Measurements from ENCODE around the gene ZDHHC4.

ZDHHC4 gene

DNA sequence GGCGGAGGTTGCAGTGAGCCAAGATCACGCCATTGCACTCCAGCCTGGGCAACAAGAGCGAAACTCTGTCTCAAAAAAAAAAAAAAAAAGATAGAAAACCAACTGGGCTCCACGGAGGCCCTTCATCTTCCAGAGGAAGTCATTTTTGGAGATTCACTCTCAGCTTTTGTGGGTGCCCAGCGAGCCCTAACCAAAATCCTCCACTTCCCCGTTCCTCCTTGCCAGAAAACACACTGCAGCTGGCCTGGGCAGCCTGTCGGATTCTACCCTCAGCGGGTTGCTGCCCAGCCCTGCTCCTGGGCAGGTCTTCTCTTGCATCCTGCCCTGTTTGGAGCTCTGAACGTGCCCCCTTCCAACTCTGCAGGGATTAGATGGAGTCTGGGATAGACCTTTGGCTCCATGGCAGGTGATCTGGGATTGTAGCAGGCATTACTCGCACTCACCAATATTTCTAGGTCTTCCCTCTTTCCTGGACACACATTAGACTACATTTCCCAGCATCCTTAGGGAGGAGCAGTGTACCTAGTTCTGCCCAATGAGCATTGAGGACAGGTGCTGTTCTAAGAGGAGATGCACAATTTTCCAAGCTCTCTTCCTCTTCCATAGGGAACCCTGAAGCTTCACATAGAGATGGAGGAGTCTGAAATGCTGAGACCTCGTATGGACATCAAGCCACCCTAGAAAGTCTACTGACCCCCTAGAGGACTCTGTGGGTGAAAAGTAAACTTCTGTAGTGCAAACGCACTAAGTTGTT is 30.6 kb upstream of the ZDHHC4 start:
- Histone ChIP-seq H3K27me3 (ENCODE audit: control insufficient read depth, insufficient read depth, low read length) (no peaks in the 10 kb centered on the region), H3K9me3 (ENCODE audit: control insufficient read depth, insufficient read depth, low read length) (no peaks in the 10 kb centered on the region), H3K4me1 (ENCODE audit: control insufficient read depth, insufficient read depth, low read length) (no peaks in the 10 kb centered on the region), H3K36me3 (ENCODE audit: control insufficient read depth, insufficient read depth, low read length) (no peaks in the 10 kb centered on the region), H3K9ac (ENCODE audit: low read depth, low read length) (no peak overlapping the region), H3K4me3 (ENCODE audit: low read depth, low read length) (no peak overlapping the region)

DNA sequence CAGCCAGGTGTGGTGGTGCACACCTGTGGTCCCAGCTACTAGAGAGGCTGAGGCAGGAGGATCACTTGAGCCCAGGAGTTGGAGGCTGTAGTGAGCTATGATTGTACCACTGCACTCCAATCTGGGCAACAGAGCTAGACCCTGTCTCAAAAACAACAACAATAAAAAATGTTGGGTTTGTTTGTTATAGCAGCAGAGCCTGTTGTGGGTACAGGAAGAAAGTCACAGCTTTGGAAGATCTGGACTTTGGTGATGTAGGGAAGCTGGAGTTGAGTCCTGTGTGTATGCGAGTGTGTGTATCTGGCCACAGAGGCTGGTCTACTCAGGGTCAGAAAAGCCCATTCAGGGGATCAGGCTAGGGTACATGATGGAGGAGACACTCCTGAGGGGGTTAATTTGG is 29.9 kb upstream of the ZDHHC4 start:
- Histone ChIP-seq H3K36me3 (ENCODE audit: control insufficient read depth, insufficient read depth, low read length) (no peaks in the 10 kb centered on the region), H3K4me3 (ENCODE audit: low read depth, low read length) (no peak overlapping the region), H3K9me3 (ENCODE audit: control insufficient read depth, insufficient read depth, low read length) (no peaks in the 10 kb centered on the region), H3K9ac (ENCODE audit: low read depth, low read length) (no peak overlapping the region), H3K27me3 (ENCODE audit: control insufficient read depth, insufficient read depth, low read length) (no peaks in the 10 kb centered on the region), H3K4me1 (ENCODE audit: control insufficient read depth, insufficient read depth, low read length) (no peaks in the 10 kb centered on the region)

DNA sequence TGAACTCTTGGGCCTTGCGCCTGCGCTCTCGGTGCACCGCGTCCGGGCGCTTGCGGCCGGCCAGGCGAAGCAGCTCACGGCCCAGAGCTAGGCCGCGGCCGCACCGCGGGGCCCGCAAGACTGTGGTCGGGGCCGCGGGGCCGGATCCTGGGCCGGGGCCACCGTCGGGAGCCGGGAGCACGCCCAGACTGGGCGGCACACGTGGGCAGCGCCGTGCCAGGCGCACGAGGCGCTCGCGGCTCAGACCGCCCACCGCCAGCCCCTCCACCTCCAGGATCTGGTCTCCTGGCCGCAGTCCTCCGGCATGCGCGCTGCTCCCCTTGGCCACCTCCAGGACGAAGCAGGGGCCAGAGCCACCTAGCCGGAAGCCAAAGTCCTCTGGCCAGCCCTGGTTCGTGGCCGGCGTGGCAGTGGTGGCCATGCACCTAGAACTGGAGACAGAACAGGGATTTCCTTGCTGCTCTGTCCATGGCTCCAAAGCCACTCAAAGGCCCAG is 26.2 kb upstream of the ZDHHC4 start, which contains the start of gene GRID2IP:
TSS of gene GRID2IP (minus strand) at position 446 of the 496 bp plus-strand sequence. CDS start at position 421, 25 bp downstream.
- Histone ChIP-seq H3K9me3 (ENCODE audit: control insufficient read depth, insufficient read depth, low read length) (no peaks in the 10 kb centered on the region), H3K36me3 (ENCODE audit: control insufficient read depth, insufficient read depth, low read length) (no peaks in the 10 kb centered on the region), H3K9ac (ENCODE audit: low read depth, low read length) (no peak within 1 kb of the TSS), H3K4me3 (ENCODE audit: low read depth, low read length) (no peak within 1 kb of the TSS), H3K27me3 (ENCODE audit: control insufficient read depth, insufficient read depth, low read length) (no peaks in the 10 kb centered on the region), H3K4me1 (ENCODE audit: control insufficient read depth, insufficient read depth, low read length) (no peaks in the 10 kb centered on the region)

- Histone ChIP-seq H3K4me1 (ENCODE audit: control insufficient read depth, insufficient read depth, low read length) (no peaks in the 10 kb centered on the region), H3K36me3 (ENCODE audit: control insufficient read depth, insufficient read depth, low read length) (no peaks in the 10 kb centered on the region), H3K9me3 (ENCODE audit: control insufficient read depth, insufficient read depth, low read length) (no peaks in the 10 kb centered on the region), H3K9ac (ENCODE audit: low read depth, low read length) (no peak overlapping the region), H3K27me3 (ENCODE audit: control insufficient read depth, insufficient read depth, low read length) (no peaks in the 10 kb centered on the region), H3K4me3 (ENCODE audit: low read depth, low read length) (no peak overlapping the region)
Observed at GRCh38 chr7:6553448-6554044, 23.7 kb upstream of the ZDHHC4 start.

- H3K9ac ChIP-seq (ENCODE audit: low read depth, low read length) = no peak overlapping the region
- no peaks in the 10 kb centered on the region for H3K4me1 ChIP-seq (ENCODE audit: control insufficient read depth, insufficient read depth, low read length)
- H3K9me3 ChIP-seq (ENCODE audit: control insufficient read depth, insufficient read depth, low read length) = no peaks in the 10 kb centered on the region
- no peaks in the 10 kb centered on the region for H3K27me3 ChIP-seq (ENCODE audit: control insufficient read depth, insufficient read depth, low read length)
- H3K4me3 ChIP-seq (ENCODE audit: low read depth, low read length) = no peak overlapping the region
- no peaks in the 10 kb centered on the region for H3K36me3 ChIP-seq (ENCODE audit: control insufficient read depth, insufficient read depth, low read length)
Observed at GRCh38 chr7:6554848-6555247, 22.4 kb upstream of the ZDHHC4 start.

- no peak overlapping the region for H3K4me3 ChIP-seq (ENCODE audit: low read depth, low read length)
- H3K9ac ChIP-seq (ENCODE audit: low read depth, low read length) = no peak overlapping the region
- H3K36me3 ChIP-seq (ENCODE audit: control insufficient read depth, insufficient read depth, low read length) = no peaks in the 10 kb centered on the region
- no peaks in the 10 kb centered on the region for H3K27me3 ChIP-seq (ENCODE audit: control insufficient read depth, insufficient read depth, low read length)
- H3K4me1 ChIP-seq (ENCODE audit: control insufficient read depth, insufficient read depth, low read length) = no peaks in the 10 kb centered on the region
- H3K9me3 ChIP-seq (ENCODE audit: control insufficient read depth, insufficient read depth, low read length) = no peaks in the 10 kb centered on the region
Observed at GRCh38 chr7:6556196-6556595, 21.1 kb upstream of the ZDHHC4 start.

GRCh38 chr7:6558837-6559236 is 18.4 kb upstream of the ZDHHC4 start:
- Histone ChIP-seq H3K9ac (ENCODE audit: low read depth, low read length) (no peak overlapping the region), H3K4me3 (ENCODE audit: low read depth, low read length) (no peak overlapping the region), H3K9me3 (ENCODE audit: control insufficient read depth, insufficient read depth, low read length) (no peaks in the 10 kb centered on the region), H3K4me1 (ENCODE audit: control insufficient read depth, insufficient read depth, low read length) (no peaks in the 10 kb centered on the region), H3K36me3 (ENCODE audit: control insufficient read depth, insufficient read depth, low read length) (no peaks in the 10 kb centered on the region), H3K27me3 (ENCODE audit: control insufficient read depth, insufficient read depth, low read length) (no peaks in the 10 kb centered on the region)

GRCh38 chr7:6559896-6560295 is 17.4 kb upstream of the ZDHHC4 start:
- no peaks in the 10 kb centered on the region for H3K27me3 ChIP-seq (ENCODE audit: control insufficient read depth, insufficient read depth, low read length)
- H3K36me3 ChIP-seq (ENCODE audit: control insufficient read depth, insufficient read depth, low read length) = no peaks in the 10 kb centered on the region
- H3K9me3 ChIP-seq (ENCODE audit: control insufficient read depth, insufficient read depth, low read length) = no peaks in the 10 kb centered on the region
- no peak overlapping the region for H3K9ac ChIP-seq (ENCODE audit: low read depth, low read length)
- no peak overlapping the region for H3K4me3 ChIP-seq (ENCODE audit: low read depth, low read length)
- no peaks in the 10 kb centered on the region for H3K4me1 ChIP-seq (ENCODE audit: control insufficient read depth, insufficient read depth, low read length)

GRCh38 chr7:6562106-6562505 is 15.1 kb upstream of the ZDHHC4 start:
- no peaks in the 10 kb centered on the region for H3K9me3 ChIP-seq (ENCODE audit: control insufficient read depth, insufficient read depth, low read length)
- H3K27me3 ChIP-seq (ENCODE audit: control insufficient read depth, insufficient read depth, low read length) = no peaks in the 10 kb centered on the region
- no peak overlapping the region for H3K4me3 ChIP-seq (ENCODE audit: low read depth, low read length)
- H3K4me1 ChIP-seq (ENCODE audit: control insufficient read depth, insufficient read depth, low read length) = no peaks in the 10 kb centered on the region
- no peak overlapping the region for H3K9ac ChIP-seq (ENCODE audit: low read depth, low read length)
- H3K36me3 ChIP-seq (ENCODE audit: control insufficient read depth, insufficient read depth, low read length) = no peaks in the 10 kb centered on the region

DNA sequence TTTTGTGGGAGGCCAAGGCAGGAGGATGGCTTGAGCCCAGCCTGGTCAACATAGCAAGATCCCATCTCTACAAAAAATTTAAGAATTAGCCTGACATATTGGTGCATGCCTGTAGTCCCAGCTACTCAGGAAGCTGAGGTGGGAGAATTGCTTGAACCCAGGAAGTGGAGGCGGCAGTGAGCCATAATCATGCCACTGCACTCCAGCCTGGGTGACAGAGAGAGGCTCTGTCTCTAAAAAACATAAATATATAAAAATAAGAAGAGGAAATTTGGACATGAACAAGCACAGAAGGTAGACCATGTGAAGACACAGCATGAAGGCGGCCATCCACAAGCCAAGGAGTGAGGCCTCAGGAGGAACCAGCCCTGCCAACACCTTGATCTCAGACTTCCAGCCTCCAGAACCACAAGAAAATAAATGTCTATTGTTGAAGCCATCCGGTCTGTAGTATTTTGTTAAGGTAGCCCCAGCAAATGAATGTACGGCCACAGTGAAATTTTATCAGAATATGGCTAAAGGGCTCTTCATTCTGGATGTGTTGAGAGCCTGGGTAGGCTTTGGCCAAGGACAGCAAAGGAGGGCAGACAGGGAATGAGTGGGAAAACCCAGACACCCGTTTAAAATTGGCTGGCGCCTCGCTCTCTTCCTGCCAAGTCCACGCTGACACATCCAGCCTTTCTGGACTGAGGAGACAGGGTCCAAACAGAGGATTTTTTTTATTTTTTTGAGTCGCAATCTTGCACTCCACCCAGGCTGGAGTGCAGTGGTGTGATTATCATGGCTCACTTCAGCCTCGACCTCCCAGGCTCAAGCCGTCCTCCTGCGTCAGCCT is 13.1 kb upstream of the ZDHHC4 start:
- no peaks in the 10 kb centered on the region for H3K27me3 ChIP-seq (ENCODE audit: control insufficient read depth, insufficient read depth, low read length)
- no peak overlapping the region for H3K9ac ChIP-seq (ENCODE audit: low read depth, low read length)
- no peaks in the 10 kb centered on the region for H3K36me3 ChIP-seq (ENCODE audit: control insufficient read depth, insufficient read depth, low read length)
- H3K4me3 ChIP-seq (ENCODE audit: low read depth, low read length) = no peak overlapping the region
- H3K4me1 ChIP-seq (ENCODE audit: control insufficient read depth, insufficient read depth, low read length) = no peaks in the 10 kb centered on the region
- H3K9me3 ChIP-seq (ENCODE audit: control insufficient read depth, insufficient read depth, low read length) = no peaks in the 10 kb centered on the region

DNA sequence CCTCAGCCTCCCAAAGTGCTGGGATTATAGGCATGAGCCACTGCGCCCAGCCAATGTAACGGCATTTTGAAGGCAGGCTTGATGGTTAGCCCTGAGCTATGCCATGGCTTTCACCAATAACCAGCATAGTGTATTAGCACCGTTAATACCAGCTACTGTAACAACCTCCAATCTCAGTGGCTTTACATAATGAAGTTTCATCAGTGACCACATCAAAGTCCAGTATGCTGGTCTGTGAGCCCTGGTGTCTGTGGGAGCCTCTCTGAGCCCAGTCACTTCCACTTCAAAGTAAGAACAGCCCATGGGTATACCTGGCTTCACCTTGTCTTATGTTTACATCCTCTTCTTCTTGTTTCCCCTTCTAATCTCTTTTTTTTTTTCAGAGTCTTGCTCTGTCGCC is 11.6 kb upstream of the ZDHHC4 start:
- no peaks in the 10 kb centered on the region for H3K36me3 ChIP-seq (ENCODE audit: control insufficient read depth, insufficient read depth, low read length)
- no peaks in the 10 kb centered on the region for H3K9me3 ChIP-seq (ENCODE audit: control insufficient read depth, insufficient read depth, low read length)
- H3K27me3 ChIP-seq (ENCODE audit: control insufficient read depth, insufficient read depth, low read length) = no peaks in the 10 kb centered on the region
- no peaks in the 10 kb centered on the region for H3K4me1 ChIP-seq (ENCODE audit: control insufficient read depth, insufficient read depth, low read length)
- no peak overlapping the region for H3K4me3 ChIP-seq (ENCODE audit: low read depth, low read length)
- no peak overlapping the region for H3K9ac ChIP-seq (ENCODE audit: low read depth, low read length)

Data from iPS-15b (cell line).